Osteocyte (in vitro differentiated cells): ENCODE data around the gene TBC1D5. TPM values are rescaled to one million over a fixed set of nuclear protein-coding genes. Genes with fewer than 3 reads are reported as not detected.

Experiments
- DNase-seq: peaks from one replicate; pipeline ENCODE4 v3.0.0; 2021; ENCODE audit warnings: mixed read lengths; ENCODE audit not compliant: unreplicated experiment; ENCODE audit errors: extremely low spot score
- H3K27ac Mint-ChIP-seq: one replicate; pipeline ENCODE4 v1.8.0; 2021; ENCODE audit warnings: mild to moderate bottlenecking, mixed read lengths; ENCODE audit not compliant: unreplicated experiment
- H3K27me3 Mint-ChIP-seq: one replicate; pipeline ENCODE4 v1.8.0; 2021; ENCODE audit warnings: mixed read lengths; ENCODE audit not compliant: unreplicated experiment
- H3K36me3 Mint-ChIP-seq: one replicate; pipeline ENCODE4 v1.8.0; 2021; ENCODE audit warnings: mixed read lengths; ENCODE audit not compliant: unreplicated experiment
- H3K4me1 Mint-ChIP-seq: one replicate; pipeline ENCODE4 v1.8.0; 2021; ENCODE audit warnings: mixed read lengths; ENCODE audit not compliant: unreplicated experiment
- H3K4me3 Mint-ChIP-seq: one replicate; pipeline ENCODE4 v1.8.0; 2021; ENCODE audit warnings: mild to moderate bottlenecking, moderate library complexity, mixed read lengths; ENCODE audit not compliant: unreplicated experiment
- H3K9me3 Mint-ChIP-seq: one replicate; pipeline ENCODE4 v1.8.0; 2021; ENCODE audit warnings: mixed read lengths; ENCODE audit not compliant: unreplicated experiment
- total RNA-seq: library from RNA; stranded (reverse); gene quantifications from 2 replicates; pipeline ENCODE4 v1.2.1, GENCODE V29; 2021
- TF ChIP-seq, protein P1 (sequence below): fragments of 200-600 bp; sonication (generic); IDR thresholded peaks from 2 replicates; pipeline ENCODE4 v1.5.0; 2021; ENCODE audit warnings: antibody characterized with exemption, mild to moderate bottlenecking, moderate library complexity

TBC1D5 gene
- total RNA-seq, 1 donor from 2014 or later, result 69.2 TPM

GRCh38 chr3:17243621-17244020 is 498.8 kb downstream of the TBC1D5 start:
- no peak overlapping the region for H3K4me3 Mint-ChIP-seq
- DNase-seq, result no peak
- TF ChIP-seq, protein P1, sequence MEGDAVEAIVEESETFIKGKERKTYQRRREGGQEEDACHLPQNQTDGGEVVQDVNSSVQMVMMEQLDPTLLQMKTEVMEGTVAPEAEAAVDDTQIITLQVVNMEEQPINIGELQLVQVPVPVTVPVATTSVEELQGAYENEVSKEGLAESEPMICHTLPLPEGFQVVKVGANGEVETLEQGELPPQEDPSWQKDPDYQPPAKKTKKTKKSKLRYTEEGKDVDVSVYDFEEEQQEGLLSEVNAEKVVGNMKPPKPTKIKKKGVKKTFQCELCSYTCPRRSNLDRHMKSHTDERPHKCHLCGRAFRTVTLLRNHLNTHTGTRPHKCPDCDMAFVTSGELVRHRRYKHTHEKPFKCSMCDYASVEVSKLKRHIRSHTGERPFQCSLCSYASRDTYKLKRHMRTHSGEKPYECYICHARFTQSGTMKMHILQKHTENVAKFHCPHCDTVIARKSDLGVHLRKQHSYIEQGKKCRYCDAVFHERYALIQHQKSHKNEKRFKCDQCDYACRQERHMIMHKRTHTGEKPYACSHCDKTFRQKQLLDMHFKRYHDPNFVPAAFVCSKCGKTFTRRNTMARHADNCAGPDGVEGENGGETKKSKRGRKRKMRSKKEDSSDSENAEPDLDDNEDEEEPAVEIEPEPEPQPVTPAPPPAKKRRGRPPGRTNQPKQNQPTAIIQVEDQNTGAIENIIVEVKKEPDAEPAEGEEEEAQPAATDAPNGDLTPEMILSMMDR, result no peak
- H3K27me3 Mint-ChIP-seq, result no peaks in the 10 kb centered on the region
- no peaks in the 10 kb centered on the region for H3K36me3 Mint-ChIP-seq
- no peaks in the 10 kb centered on the region for H3K4me1 Mint-ChIP-seq
- H3K27ac Mint-ChIP-seq, result no peak overlapping the region
- H3K9me3 Mint-ChIP-seq, result no peaks in the 10 kb centered on the region

DNA sequence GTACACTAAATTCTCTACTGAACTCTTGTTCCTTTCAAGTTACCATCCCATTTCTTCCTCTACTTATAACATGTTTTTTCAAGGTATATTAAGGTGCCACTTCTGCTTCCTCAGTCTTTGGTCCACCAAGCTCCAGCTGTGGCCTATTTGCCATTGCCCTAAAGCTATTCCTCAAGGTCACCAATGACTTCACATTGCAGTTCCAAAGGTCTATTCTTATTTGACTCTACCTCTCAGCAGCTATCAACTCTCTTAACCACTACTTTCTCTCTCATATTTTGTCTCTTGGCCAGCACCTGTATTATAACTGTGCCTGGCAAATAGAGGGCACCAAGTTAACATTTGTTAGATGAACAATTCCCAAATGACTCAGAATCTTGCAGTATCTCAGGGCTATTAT is 503.0 kb downstream of the TBC1D5 start:
- H3K27me3 Mint-ChIP-seq, result no peaks in the 10 kb centered on the region
- no peaks in the 10 kb centered on the region for H3K4me1 Mint-ChIP-seq
- no peak for DNase-seq
- no peaks in the 10 kb centered on the region for H3K36me3 Mint-ChIP-seq
- no peak overlapping the region for H3K27ac Mint-ChIP-seq
- no peaks in the 10 kb centered on the region for H3K9me3 Mint-ChIP-seq
- H3K4me3 Mint-ChIP-seq, result no peak overlapping the region
- TF ChIP-seq, protein P1, result no peak

- Mint-ChIP-seq H3K4me1 (peaks cover 1% of the 10 kb centered on the region), H3K27me3 (no peaks in the 10 kb centered on the region), H3K36me3 (no peaks in the 10 kb centered on the region), H3K9me3 (no peaks in the 10 kb centered on the region), H3K27ac (no peak overlapping the region), H3K4me3 (no peak overlapping the region)
- TF ChIP-seq, protein P1, result no peak
- no peak for DNase-seq
Observed at GRCh38 chr3:17238023-17238422, 504.4 kb downstream of the TBC1D5 start.

DNA sequence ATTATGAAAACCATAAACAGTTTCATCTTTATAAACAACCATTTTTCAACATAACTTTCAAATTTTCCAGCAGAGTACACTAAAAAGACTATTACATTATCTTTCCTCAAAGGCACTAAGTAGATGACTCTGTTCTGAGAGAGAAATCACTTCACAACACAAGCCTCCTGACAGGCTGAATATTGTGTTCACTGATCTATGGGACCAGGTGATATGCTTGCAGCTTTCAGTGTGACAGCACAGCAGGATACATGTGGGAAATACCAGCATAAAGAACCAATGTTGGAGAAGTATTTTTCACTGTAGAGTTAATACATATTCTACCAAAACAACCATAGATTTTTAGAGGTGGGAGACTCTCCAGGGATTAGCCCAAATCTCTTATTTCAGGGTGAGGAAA is 507.1 kb downstream of the TBC1D5 start:
- peaks cover 1% of the 10 kb centered on the region for H3K4me1 Mint-ChIP-seq
- no peak overlapping the region for H3K4me3 Mint-ChIP-seq
- H3K27ac Mint-ChIP-seq, result no peak overlapping the region
- H3K27me3 Mint-ChIP-seq, result no peaks in the 10 kb centered on the region
- TF ChIP-seq, protein P1, result no peak
- H3K36me3 Mint-ChIP-seq, result no peaks in the 10 kb centered on the region
- no peaks in the 10 kb centered on the region for H3K9me3 Mint-ChIP-seq
- DNase-seq, result no peak

GRCh38 chr3:17234382-17234781 is 508.0 kb downstream of the TBC1D5 start:
- Mint-ChIP-seq H3K9me3 (no peaks in the 10 kb centered on the region), H3K4me3 (no peak overlapping the region), H3K36me3 (no peaks in the 10 kb centered on the region), H3K27me3 (no peaks in the 10 kb centered on the region), H3K27ac (no peak overlapping the region), H3K4me1 (peaks cover 1% of the 10 kb centered on the region)
- TF ChIP-seq, protein P1, result no peak
- DNase-seq, result no peak
